BJ (cell line): ENCODE results near the gene R3HDM2. TPM values are rescaled to one million over a fixed set of nuclear protein-coding genes. Genes with fewer than 3 reads are reported as not detected.
"Not testable (repeated sequence)": the region's sequence is repeated elsewhere in the genome, so short reads cannot be mapped to it uniquely, and the experiment has no call there.

ENCODE experiments used
- CTCF ChIA-PET: fragments of 350-600 bp; formaldehyde crosslinking; extraction: SDS; loops from one replicate; lab custom pipeline; 2021; ENCODE audit warnings: antibody characterized with exemption, inconsistent platforms; lab: Yijun Ruan, JAX
- POLR2A ChIA-PET: fragments of 300-600 bp; sonication (Branson Sonifier 250); formaldehyde crosslinking; extraction: SDS; loops from one replicate; lab custom pipeline; 2021; ENCODE audit warnings: antibody characterized with exemption; lab: Charles Lee
- DNase-seq: peaks from one replicate; pipeline ENCODE4 v3.0.0-alpha.2; 2011; ENCODE audit warnings: low read depth
- H3K27me3 ChIP-seq: 2 replicates; pipeline ENCODE4 v1.6.0; 2011; ENCODE audit warnings: low read length; ENCODE audit not compliant: control insufficient read depth, insufficient read depth
- H3K36me3 ChIP-seq: 2 replicates; pipeline ENCODE4 v1.5.1; 2011; ENCODE audit warnings: low read length; ENCODE audit not compliant: control insufficient read depth, insufficient read depth
- H3K4me3 ChIP-seq: 2 replicates; pipeline ENCODE4 v1.5.1; 2011; ENCODE audit warnings: low read depth, mild to moderate bottlenecking, control low read depth, low read length
- polyA plus RNA-seq: library from polyadenylated mRNA; depleted of rRNA; stranded (reverse); fragments of >200 nt; gene quantifications from 2 replicates; pipeline ENCODE4 v1.2.3, GENCODE V29; 2011
- TF ChIP-seq, protein P1 (sequence below): IDR thresholded peaks from 2 replicates; pipeline ENCODE4 v1.5.1; 2011; ENCODE audit warnings: low read depth, mild to moderate bottlenecking, control low read depth, inconsistent platforms, low read length, moderate library complexity; ENCODE audit not compliant: insufficient read depth

R3HDM2 gene
- polyA plus RNA-seq, 1 experiment = 27.4 TPM

DNA sequence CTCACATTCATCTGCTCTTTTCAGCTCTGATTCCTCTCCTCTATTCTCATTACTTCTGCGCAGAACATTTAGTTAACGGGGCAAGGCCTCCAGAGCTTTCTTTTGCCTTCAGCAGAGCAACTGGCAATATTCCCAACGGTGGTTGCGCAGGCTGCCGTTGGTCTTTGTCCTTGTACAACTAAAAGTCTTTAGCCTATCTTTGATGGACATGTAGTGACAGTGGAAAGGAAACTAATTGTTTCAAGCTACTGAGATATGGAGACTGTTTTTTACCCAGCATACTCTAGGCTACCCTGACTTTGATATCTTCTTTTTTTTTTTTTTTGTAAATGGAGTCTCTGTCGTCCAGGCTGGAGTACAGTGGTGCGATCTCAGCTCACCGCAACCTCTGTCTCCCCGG, 12.6 kb downstream of the R3HDM2 start:
- Histone ChIP-seq H3K4me3 (no peak overlapping the region), H3K27me3 (no peaks in the 10 kb centered on the region), H3K36me3 (peaks cover 3% of the 10 kb centered on the region)
- ChIA-PET CTCF (interaction anchor here (1.0 to 1.7 kb wide), 2 partner anchors 9 to 34 kb away, joined by 3 to 5 read pairs; no protein-coding TSS in a partner anchor), POLR2A (no interaction called here)
- TF ChIP-seq, protein P1, sequence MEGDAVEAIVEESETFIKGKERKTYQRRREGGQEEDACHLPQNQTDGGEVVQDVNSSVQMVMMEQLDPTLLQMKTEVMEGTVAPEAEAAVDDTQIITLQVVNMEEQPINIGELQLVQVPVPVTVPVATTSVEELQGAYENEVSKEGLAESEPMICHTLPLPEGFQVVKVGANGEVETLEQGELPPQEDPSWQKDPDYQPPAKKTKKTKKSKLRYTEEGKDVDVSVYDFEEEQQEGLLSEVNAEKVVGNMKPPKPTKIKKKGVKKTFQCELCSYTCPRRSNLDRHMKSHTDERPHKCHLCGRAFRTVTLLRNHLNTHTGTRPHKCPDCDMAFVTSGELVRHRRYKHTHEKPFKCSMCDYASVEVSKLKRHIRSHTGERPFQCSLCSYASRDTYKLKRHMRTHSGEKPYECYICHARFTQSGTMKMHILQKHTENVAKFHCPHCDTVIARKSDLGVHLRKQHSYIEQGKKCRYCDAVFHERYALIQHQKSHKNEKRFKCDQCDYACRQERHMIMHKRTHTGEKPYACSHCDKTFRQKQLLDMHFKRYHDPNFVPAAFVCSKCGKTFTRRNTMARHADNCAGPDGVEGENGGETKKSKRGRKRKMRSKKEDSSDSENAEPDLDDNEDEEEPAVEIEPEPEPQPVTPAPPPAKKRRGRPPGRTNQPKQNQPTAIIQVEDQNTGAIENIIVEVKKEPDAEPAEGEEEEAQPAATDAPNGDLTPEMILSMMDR = no peak
- DNase-seq = no peak

DNA sequence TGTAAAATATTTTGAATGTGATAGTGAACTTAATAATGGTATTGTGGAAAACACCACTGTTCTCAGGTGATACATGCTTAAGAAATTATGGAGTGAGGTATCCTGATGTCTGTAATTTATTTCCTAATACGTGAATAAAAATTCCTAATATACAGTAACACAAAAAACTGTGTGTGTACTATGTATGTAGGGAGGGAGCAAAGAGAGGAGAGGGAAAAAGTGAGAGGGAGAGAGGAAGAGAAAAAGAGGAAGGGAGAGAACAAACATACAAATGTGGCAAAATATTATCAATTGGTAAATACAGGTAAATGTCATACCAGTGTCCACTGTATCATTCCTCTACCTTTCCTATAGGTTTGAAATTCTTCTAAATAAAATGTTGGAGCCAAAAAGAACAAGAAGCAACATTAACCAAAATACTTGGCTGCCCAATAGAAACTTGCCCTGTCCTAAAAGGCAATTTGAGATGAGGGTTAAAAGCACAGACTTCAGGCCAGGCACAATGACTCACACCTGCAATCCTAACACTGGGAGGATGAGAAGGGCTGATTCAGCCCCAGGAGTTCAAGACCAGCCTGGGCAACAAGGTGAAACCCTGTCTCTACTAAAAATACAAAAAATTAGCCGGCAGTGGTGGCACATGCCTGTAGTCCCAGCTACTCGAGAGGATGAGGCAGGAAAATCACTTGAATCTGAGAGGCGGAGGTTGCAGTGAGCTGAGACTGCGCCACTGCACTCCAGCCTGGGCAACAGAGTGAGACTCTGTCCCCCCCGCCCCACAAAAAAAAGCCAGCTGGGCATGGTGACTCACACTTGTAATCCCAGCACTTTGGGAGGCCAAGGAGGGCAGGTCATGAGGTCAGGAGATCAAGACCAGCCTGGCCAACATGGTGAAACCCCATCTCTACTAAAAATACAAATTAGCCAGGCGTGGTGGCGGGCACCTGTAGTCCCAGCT, 14.5 kb downstream of the R3HDM2 start:
- POLR2A ChIA-PET = no interaction called here
- Histone ChIP-seq H3K36me3 (peaks cover under 1% of the 10 kb centered on the region), H3K4me3 (no peak overlapping the region), H3K27me3 (no peaks in the 10 kb centered on the region)
- TF ChIP-seq, protein P1 = no peak
- CTCF ChIA-PET = no interaction called here
- DNase-seq = no peak

DNA sequence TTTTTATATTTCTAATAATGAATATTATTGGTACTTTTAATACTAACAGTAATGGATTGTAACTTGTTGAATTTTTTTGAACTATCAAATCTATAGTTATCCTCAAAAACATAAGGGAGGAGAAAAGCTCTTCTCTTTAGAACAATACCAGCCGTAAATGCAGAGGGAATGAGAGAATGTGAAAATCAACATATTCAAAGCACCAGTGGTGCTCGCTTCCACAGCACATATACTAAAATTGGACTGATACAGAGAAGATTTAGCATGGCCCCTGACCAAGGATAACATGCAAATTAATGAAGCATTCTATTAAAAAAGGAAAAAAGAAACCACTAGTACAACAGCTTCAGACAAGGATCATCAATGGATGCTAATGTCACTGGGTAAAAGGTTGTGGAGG, 15.8 kb downstream of the R3HDM2 start:
- POLR2A ChIA-PET = no interaction called here
- no peak for DNase-seq
- CTCF ChIA-PET = interaction anchor here (1.3 kb wide), 1 partner anchor 10 kb away, joined by 5 read pairs; no protein-coding TSS in a partner anchor
- TF ChIP-seq, protein P1 = no peak
- Histone ChIP-seq H3K27me3 (no peaks in the 10 kb centered on the region), H3K4me3 (no peak overlapping the region), H3K36me3 (no peaks in the 10 kb centered on the region; the same call in none of the 2 replicates)

DNA sequence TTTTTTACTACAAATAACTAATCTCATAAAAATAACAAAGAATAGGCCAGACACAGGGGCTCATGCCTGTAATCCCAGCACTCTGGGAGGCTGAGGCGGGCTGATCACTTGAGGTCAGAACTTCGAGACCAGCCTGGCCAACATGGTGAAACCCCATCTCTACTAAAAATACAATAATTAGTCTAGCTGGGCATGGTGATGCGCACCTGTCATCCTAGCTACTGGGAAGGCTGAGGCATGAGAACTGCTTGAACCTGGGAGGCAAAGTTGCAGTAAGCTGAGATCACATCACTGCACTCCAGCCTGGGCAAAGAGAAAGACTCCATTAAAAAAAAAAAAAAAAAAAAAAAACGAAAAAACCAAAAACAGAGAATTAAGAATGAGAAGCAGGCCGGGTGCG, 16.7 kb downstream of the R3HDM2 start:
- H3K27me3 ChIP-seq, DNase-seq, H3K4me3 ChIP-seq, H3K36me3 ChIP-seq, POLR2A ChIA-PET: not testable (repeated sequence)
- CTCF ChIA-PET = interaction anchor here (1.3 kb wide), 1 partner anchor 9 kb away, joined by 5 read pairs; no protein-coding TSS in a partner anchor

DNA sequence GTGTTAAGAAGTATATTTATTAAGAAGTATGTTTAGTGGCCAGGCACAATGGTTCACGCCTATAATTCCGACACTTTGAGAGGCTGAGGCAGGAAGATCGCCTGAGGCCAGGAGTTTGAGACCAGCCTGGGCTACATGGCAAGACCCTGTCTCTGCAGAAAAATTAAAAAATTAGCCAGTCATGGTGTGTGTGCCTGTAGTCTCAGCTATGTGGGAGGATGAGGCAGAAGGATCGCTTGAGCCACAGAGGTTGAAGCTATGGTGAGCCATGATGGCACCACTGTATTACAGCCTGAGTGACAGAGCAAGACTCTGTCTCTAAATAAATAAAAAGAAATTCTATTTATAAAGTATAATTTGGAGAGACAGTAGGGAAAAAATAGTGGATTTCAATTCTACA, 20.3 kb downstream of the R3HDM2 start:
- H3K36me3 ChIP-seq = no peaks in the 10 kb centered on the region; the same call in 1 of the 2 replicates
- DNase-seq = no peak
- no peaks in the 10 kb centered on the region for H3K27me3 ChIP-seq
- TF ChIP-seq, protein P1 = no peak
- ChIA-PET POLR2A (no interaction called here), CTCF (interaction anchor here (0.8 to 1.5 kb wide), 5 partner anchors 11 to 103 kb away, joined by 3 to 4 read pairs (median 3); partner anchors contain the start of genes GLI1 and INHBE)
- no peak overlapping the region for H3K4me3 ChIP-seq
